SKM-1 (cell line): ENCODE results near the gene REC8.

ENCODE experiments used
- DNase-seq: peaks from one replicate; lab custom pipeline; 2025; ENCODE audit not compliant: unreplicated experiment; lab: John Stamatoyannopoulos, UW

Gene REC8

DNA sequence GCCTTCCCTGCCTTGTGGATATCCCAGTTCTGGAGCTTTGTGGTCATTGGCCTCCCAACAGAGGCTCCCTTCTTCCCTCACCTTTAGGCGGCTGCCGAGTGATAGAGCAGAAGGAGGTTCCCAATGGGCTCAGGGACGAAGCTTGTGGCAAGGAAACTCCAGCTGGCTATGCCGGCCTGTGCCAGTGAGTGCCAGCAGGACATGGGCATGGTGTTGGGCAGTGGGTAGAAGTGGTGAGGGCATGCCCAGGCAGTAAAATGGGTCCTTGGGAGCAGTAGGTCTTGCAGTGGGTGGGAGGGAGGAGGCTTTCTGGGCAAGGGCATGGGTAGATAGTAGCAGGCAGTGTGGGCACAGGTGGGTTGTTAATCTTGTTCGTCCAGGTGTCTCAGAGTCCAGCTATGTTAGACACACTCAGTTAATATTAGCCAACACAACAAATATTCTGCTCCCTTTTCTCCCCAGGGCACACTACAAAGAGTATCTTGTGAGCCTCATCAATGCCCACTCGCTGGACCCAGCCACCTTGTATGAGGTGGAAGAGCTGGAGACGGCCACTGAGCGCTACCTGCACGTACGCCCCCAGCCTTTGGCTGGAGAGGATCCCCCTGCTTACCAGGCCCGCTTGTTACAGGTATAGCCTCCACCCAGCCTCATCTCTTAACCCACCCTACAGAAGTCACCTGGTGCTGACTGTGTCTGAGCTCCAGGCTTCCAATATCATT, 11.9 kb upstream of the REC8 start:
- DNase-seq = no peak

GRCh38 chr14:24160499-24160849, 11.4 kb upstream of the REC8 start:
- DNase-seq = no peak

DNA sequence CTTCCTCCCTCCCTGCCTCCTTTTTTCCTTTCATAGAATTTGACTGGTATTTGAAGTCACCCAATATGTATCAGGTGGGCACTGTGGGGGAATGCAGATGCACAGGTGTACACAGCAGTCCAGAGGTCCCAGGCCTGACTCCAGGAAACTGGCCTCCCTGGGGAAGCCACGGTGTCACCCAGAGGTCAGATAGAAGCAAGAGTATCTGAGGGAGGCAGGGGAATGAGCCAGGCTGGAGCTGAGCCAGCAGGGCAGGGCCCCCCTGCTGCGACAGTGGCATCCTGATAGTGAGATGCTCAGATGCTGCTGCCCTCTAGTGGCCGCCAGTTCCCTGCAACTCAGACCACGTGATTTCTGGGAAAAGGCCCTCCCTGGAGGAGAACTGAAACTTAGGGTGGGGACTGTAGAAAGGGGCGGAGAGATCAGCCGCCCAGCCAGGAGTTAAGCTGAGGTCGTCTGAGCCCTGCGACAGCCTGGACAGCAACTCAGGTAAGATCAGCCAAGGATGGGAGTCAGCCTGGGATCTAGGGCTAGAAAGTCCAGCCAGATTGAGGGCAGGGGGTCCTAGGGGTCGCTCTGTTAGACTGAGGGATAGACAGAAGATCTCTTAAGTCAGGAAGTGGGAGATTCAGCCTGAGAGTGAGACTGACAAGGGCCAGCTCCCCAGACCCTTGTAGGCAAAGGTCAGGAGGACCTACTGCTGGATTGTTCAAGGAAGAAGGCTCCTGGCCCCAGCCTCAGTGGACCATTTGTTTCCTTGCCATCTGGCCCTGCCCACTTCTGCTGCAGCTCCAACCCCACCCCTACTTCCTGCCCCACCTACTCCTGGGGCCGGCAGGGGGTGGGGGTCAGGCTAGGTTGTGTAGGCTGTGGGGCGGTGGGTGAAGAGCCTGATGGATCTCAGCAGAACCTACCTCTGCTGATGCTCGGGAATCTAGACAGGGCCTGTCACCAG, 10.8 kb upstream of the REC8 start, which contains the start of gene IRF9:
IRF9 (plus strand) TSS at position 416 of the 955 bp plus-strand sequence. CDS start 880 bp downstream, outside the sequence.
- DNase-seq = peak; percentile 67

GRCh38 chr14:24162093-24162492, 9.8 kb upstream of the REC8 start:
- DNase-seq = no peak

DNA sequence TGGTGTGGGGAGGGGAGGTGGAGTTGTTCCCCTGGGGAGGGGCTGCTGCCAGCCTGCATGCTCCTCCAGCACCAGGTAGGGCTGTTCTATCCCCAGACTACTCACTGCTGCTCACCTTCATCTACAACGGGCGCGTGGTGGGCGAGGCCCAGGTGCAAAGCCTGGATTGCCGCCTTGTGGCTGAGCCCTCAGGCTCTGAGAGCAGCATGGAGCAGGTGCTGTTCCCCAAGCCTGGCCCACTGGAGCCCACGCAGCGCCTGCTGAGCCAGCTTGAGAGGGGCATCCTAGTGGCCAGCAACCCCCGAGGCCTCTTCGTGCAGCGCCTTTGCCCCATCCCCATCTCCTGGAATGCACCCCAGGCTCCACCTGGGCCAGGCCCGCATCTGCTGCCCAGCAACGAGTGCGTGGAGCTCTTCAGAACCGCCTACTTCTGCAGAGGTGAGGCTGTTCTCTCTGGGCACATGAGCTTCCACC, 7.3 kb upstream of the REC8 start:
- DNase-seq = no peak

DNA sequence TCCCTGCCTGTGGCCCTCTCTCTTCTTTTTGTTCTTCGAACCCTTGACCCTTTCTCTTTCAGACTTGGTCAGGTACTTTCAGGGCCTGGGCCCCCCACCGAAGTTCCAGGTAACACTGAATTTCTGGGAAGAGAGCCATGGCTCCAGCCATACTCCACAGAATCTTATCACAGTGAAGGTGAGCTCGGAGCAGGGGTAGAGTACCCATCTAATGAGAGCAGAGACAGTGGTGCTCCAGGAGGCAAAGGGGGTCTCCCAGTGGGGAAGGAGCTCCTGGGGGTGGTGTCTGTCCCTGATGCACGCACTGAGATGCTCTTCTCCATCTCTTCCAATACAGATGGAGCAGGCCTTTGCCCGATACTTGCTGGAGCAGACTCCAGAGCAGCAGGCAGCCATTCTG, 6.1 kb upstream of the REC8 start:
- DNase-seq = no peak

- DNase-seq = no peak
These were observed 4.3 kb upstream of the REC8 start for GRCh38 chr14:24167469-24168114.

GRCh38 chr14:24172261-24172860, 481 bp downstream of the REC8 start:
- DNase-seq = no peak

- no peak for DNase-seq
These were observed 996 bp downstream of the REC8 start for GRCh38 chr14:24172871-24173281.

- no peak for DNase-seq
These were observed 4.7 kb downstream of the REC8 start for GRCh38 chr14:24176599-24176998.

DNA sequence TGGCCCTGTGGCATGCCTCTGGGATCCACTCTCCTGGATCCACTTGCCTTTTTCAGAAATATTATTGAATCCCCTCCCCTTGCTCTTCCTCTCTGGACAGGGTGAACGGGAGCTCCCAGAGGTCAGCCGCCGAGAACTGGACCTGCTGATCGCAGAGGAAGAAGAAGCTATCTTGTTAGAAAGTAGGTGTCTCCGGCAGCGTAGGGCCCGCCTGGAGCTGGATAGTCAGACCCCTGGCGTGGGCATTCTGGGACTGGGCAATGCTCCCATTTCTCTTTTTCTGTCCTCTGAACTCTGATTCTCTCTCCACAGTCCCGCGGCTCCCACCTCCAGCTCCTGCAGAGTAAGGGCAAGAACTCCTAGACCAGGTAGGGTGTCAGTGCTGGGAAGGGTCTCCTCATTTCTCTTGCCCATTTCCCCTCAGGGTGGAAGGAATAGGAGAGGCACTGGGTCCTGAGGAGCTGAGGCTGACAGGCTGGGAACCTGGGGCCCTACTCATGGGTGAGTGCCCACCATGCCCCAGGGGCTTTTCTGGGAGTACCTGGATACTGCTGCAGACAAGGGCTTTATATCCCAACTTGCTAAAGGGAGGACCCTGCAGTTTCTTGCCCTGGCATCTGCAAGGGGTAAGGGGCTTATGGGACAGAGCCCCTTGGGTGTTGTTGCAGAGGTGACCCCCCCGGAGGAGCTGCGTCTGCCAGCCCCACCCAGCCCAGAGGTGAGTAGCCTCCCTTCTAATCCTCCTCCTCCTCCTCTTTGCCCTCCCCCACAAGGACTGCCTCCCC, 5.4 kb downstream of the REC8 start:
- DNase-seq = no peak

GRCh38 chr14:24177891-24178290, 6.0 kb downstream of the REC8 start:
- no peak for DNase-seq

DNA sequence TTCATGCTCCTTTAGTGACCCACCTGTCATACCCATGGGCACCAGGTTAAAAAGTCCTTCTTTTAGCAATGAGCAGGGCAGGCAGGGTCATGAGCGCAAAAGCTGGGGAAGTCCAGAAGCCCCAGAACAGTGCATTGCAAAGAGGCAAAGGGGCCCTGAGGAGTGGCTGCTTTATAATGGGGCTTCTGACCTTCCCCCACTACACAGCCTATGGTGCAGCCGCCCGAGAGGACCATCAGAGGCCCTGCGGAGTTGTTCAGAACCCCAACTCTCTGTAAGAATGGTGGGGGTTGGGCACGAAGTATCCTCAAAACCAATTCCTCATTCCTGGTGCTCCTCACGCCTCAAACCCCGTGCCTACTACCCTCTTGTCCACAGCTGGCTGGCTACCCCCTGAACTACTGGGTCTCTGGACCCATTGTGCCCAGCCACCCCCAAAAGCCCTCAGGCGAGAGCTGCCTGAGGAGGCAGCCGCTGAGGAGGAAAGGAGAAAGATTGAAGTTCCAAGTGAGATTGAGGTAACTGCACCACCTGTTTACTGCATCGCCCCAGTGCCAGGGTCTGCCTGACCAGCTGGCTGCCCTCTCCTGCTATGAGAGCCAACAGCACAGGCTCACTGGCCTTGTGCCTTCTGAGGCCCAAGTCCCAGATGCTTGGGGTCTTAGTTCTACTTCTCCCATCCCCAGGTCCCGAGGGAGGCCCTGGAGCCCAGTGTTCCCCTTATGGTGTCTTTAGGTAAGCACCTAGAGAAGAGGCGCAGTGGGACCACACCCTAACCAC, 6.7 kb downstream of the REC8 start:
- no peak for DNase-seq

GRCh38 chr14:24179294-24179960, 7.5 kb downstream of the REC8 start:
- no peak for DNase-seq

GRCh38 chr14:24179961-24180796, 8.3 kb downstream of the REC8 start:
- DNase-seq = no peak

DNA sequence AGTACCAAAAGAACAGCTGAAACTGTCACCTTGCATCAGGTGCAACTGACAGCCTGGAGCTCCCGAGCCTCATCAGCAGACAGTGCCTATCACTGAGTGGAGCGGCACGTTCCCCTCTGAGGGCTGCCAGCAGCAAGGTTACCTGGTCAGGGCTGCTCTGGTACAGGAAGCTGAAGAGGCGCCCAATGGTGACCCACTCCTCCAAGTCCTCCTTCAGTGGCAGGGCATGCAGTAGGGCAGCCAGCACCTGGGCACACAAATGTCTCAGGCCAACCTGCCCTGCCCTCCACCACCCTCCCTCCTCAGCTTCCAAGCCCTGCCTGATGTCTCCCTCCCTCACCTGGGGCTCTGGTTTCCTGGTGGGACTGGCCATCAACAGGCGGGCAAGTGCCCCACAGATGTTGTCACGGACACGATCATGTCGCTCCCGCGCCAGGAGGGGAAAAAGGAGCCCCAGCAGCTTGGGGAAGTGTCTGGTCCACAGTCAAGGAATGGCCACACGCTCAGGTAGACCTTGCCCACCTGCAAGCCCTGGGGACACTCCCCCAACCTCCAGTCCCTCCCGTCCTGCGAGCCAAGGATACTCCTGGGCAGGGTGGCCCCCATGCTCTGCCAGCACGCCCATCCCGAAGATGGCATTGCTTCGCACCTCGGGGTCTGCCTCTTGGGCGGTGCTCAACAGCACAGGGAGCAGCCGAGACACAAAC, 9.6 kb downstream of the REC8 start:
- DNase-seq = no peak

GRCh38 chr14:24182110-24182882, 10.4 kb downstream of the REC8 start:
- DNase-seq = no peak
